H1 (cell line): ENCODE data around the gene RTN4IP1. TPM values are rescaled to one million over a fixed set of nuclear protein-coding genes. Genes with fewer than 3 reads are reported as not detected.

ENCODE experiments used
- CTCF ChIA-PET: fragments of 300-600 bp; sonication (Branson Sonifier 250); formaldehyde crosslinking; loops from one replicate; lab custom pipeline; 2021; ENCODE audit not compliant: partially characterized antibody; lab: Charles Lee
- POLR2A ChIA-PET: fragments of 300-600 bp; sonication (Branson Sonifier 250); formaldehyde crosslinking; loops from one replicate; lab custom pipeline; 2021; ENCODE audit warnings: inconsistent platforms; ENCODE audit not compliant: partially characterized antibody; lab: Charles Lee
- DNase-seq, 2 experiments: peaks; one replicate each; pipeline versions ENCODE4 v3.0.0 to v3.0.0-alpha.2; 2010 to 2022; ENCODE audit warnings: low spot score in 2 of 2, low read depth in 1 of 2, mixed read lengths in 1 of 2
- FAIRE-seq: peaks from 2 replicates; lab custom pipeline; 2011; peaks lifted over from hg19 to GRCh38; lab: Jason Lieb, UNC
- H2AFZ ChIP-seq: 2 replicates; pipeline ENCODE4 v1.8.1; 2012; ENCODE audit warnings: low read length, inconsistent platforms
- H2AK5ac ChIP-seq: 2 replicates; pipeline ENCODE4 v1.6.1; 2013; ENCODE audit warnings: low read depth, low read length
- H2BK120ac ChIP-seq: replicated peaks from 2 replicates; pipeline ENCODE3; 2013; ENCODE audit warnings: low read depth, low read length, inconsistent platforms
- H2BK12ac ChIP-seq: 2 replicates; pipeline ENCODE4 v1.6.1; 2013; ENCODE audit warnings: low read depth, low read length
- H2BK15ac ChIP-seq: 2 replicates; pipeline ENCODE4 v1.6.1; 2013; ENCODE audit warnings: low read length
- H2BK20ac ChIP-seq: 2 replicates; pipeline ENCODE4 v1.6.1; 2013; ENCODE audit warnings: low read length
- H2BK5ac ChIP-seq: 2 replicates; pipeline ENCODE4 v1.6.1; 2013; ENCODE audit warnings: low read depth, low read length
- H3K14ac ChIP-seq: 2 replicates; pipeline ENCODE4 v1.6.1; 2013; ENCODE audit warnings: inconsistent platforms; ENCODE audit not compliant: insufficient read length
- H3K18ac ChIP-seq: 2 replicates; pipeline ENCODE4 v1.6.1; 2013; ENCODE audit warnings: low read length; ENCODE audit errors: extremely low read depth
- H3K23ac ChIP-seq: 2 replicates; pipeline ENCODE4 v1.6.1; 2013; ENCODE audit warnings: inconsistent platforms; ENCODE audit not compliant: insufficient read length
- H3K23me2 ChIP-seq: 2 replicates; pipeline ENCODE4 v1.6.1; 2013; ENCODE audit warnings: low read depth, low read length
- H3K27ac ChIP-seq: 2 replicates; pipeline ENCODE4 v1.6.1; 2011; ENCODE audit warnings: low read depth, low read length, inconsistent platforms
- H3K27me3 ChIP-seq, 4 experiments: replicated peaks in 1 of 4; 1 replicate in 1 of 4; 2 replicates in 3 of 4; pipeline versions ENCODE4 v1.6.1 to v1.8.1; 2011 to 2013; ENCODE audit warnings: low read length in 3 of 4, mild to moderate bottlenecking in 3 of 4, inconsistent platforms in 2 of 4, mixed read lengths in 2 of 4, moderate library complexity in 1 of 4; ENCODE audit not compliant: control insufficient read depth in 3 of 4, insufficient read depth in 3 of 4; ENCODE audit errors: extremely low read depth in 1 of 4
- H3K36me3 ChIP-seq, 4 experiments: 2 replicates each; pipeline versions ENCODE4 v1.6.1 to v1.8.1; 2011 to 2013; ENCODE audit warnings: mild to moderate bottlenecking in 4 of 4, low read length in 3 of 4, moderate library complexity in 2 of 4, control low read depth in 1 of 4, inconsistent platforms in 1 of 4; ENCODE audit not compliant: insufficient read depth in 4 of 4, control insufficient read depth in 2 of 4
- H3K4ac ChIP-seq: replicated peaks from 2 replicates; pipeline ENCODE3; 2013; ENCODE audit warnings: low read length, low read depth, mixed read lengths, inconsistent platforms; ENCODE audit not compliant: insufficient read length
- H3K4me1 ChIP-seq, 4 experiments: replicated peaks in 1 of 4; 1 replicate in 1 of 4; 2 replicates in 3 of 4; pipeline versions ENCODE4 v1.6.1 to v1.8.1; 2011 to 2013; ENCODE audit warnings: low read length in 3 of 4, inconsistent platforms in 2 of 4, mixed read lengths in 1 of 4; ENCODE audit not compliant: insufficient read depth in 4 of 4, control insufficient read depth in 3 of 4
- H3K4me2 ChIP-seq, 2 experiments: 2 replicates each; pipeline versions ENCODE4 v1.6.1 to v1.8.1; 2011 to 2013; ENCODE audit warnings: low read depth in 2 of 2, low read length in 2 of 2, control low read depth in 1 of 2, inconsistent platforms in 1 of 2, mild to moderate bottlenecking in 1 of 2; ENCODE audit not compliant: insufficient read depth in 1 of 2
- H3K4me3 ChIP-seq, 4 experiments: fragments of 200-600, 300-600 bp in 1 of 4; sonication (generic), shearing (Covaris generic), sonication (Bioruptor Twin) in 1 of 4; 2 replicates each; pipeline versions ENCODE4 v1.5.1 to v1.8.1; 2011 to 2016; ENCODE audit warnings: low read length in 4 of 4, low read depth in 3 of 4, control low read depth in 2 of 4, inconsistent platforms in 2 of 4, mild to moderate bottlenecking in 2 of 4, mixed read lengths in 1 of 4, moderate library complexity in 1 of 4; ENCODE audit not compliant: insufficient read depth in 2 of 4; ENCODE audit errors: extremely low read depth in 1 of 4
- H3K56ac ChIP-seq: replicated peaks from 2 replicates; pipeline ENCODE3; 2013; ENCODE audit warnings: low read depth, mild to moderate bottlenecking, mixed read lengths, low read length, inconsistent platforms; ENCODE audit not compliant: insufficient read length
- H3K79me1 ChIP-seq: 2 replicates; pipeline ENCODE4 v1.6.1; 2013; ENCODE audit warnings: low read depth, low read length, control low read depth
- H3K79me2 ChIP-seq, 2 experiments: 2 replicates each; pipeline versions ENCODE4 v1.6.1 to v1.8.1; 2012 to 2013; ENCODE audit warnings: low read length in 2 of 2, mild to moderate bottlenecking in 2 of 2, inconsistent platforms in 1 of 2; ENCODE audit not compliant: insufficient read depth in 2 of 2, control insufficient read depth in 1 of 2
- H3K9ac ChIP-seq, 4 experiments: replicated peaks in 1 of 4; 1 replicate in 1 of 4; 2 replicates in 3 of 4; pipeline versions ENCODE4 v1.6.1 to v1.8.1; 2011 to 2013; ENCODE audit warnings: low read depth in 3 of 4, low read length in 3 of 4, control low read depth in 2 of 4, mild to moderate bottlenecking in 2 of 4, moderate library complexity in 2 of 4, inconsistent platforms in 1 of 4; ENCODE audit errors: extremely low read depth in 1 of 4
- H3K9me3 ChIP-seq, 2 experiments: 2 replicates each; pipeline versions ENCODE4 v1.6.1 to v1.8.1; 2012 to 2013; ENCODE audit warnings: mild to moderate bottlenecking in 2 of 2, moderate library complexity in 2 of 2, control low read depth in 1 of 2, inconsistent platforms in 1 of 2, low read depth in 1 of 2, low read length in 1 of 2, mixed read lengths in 1 of 2; ENCODE audit not compliant: insufficient read depth in 2 of 2
- H4K20me1 ChIP-seq, 2 experiments: replicated peaks in 1 of 2; 2 replicates each; pipeline versions ENCODE3 to v1.8.1; 2011 to 2013; ENCODE audit warnings: inconsistent platforms in 2 of 2, low read length in 2 of 2, mild to moderate bottlenecking in 1 of 2; ENCODE audit not compliant: insufficient read depth in 2 of 2, control insufficient read depth in 1 of 2
- H4K5ac ChIP-seq: 2 replicates; pipeline ENCODE4 v1.6.1; 2013; ENCODE audit warnings: low read length, low read depth, mixed read lengths, inconsistent platforms; ENCODE audit not compliant: insufficient read length
- H4K8ac ChIP-seq: 2 replicates; pipeline ENCODE4 v1.8.0; 2013; ENCODE audit warnings: mild to moderate bottlenecking, moderate library complexity, low read length, inconsistent platforms; ENCODE audit not compliant: insufficient read depth; ENCODE audit errors: extremely low read depth
- H4K91ac ChIP-seq: replicated peaks from 2 replicates; pipeline ENCODE3; 2013; ENCODE audit warnings: low read length, mixed read lengths, inconsistent platforms; ENCODE audit not compliant: insufficient read length
- BCL11A ChIP-seq, 2 experiments: IDR thresholded peaks; one replicate each; pipeline ENCODE4 v1.6.1; 2011; ENCODE audit warnings: low read depth in 2 of 2, low read length in 2 of 2, mild to moderate bottlenecking in 2 of 2
- EGR1 ChIP-seq: IDR thresholded peaks from 2 replicates; pipeline ENCODE4 v1.6.1; 2011; ENCODE audit warnings: low read depth, low read length, borderline replicate concordance
- EP300 ChIP-seq, 2 experiments: IDR thresholded peaks; 1 replicate in 1 of 2; 2 replicates in 1 of 2; pipeline ENCODE4 v1.6.1; 2011 to 2012; ENCODE audit warnings: low read depth in 2 of 2, low read length in 2 of 2, mild to moderate bottlenecking in 2 of 2, borderline replicate concordance in 1 of 2, inconsistent platforms in 1 of 2, moderate library complexity in 1 of 2
- GTF2F1 ChIP-seq: IDR thresholded peaks from 2 replicates; pipeline ENCODE4 v1.6.1; 2012; ENCODE audit warnings: low read depth, low read length, improper control_type of control experiment, borderline replicate concordance
- KDM1A ChIP-seq: fragments of 200-600, 300-600 bp; sonication (generic); IDR thresholded peaks from 2 replicates; pipeline ENCODE4 v1.7.1; 2016; ENCODE audit warnings: mild to moderate bottlenecking, low read length, borderline replicate concordance
- POU5F1 ChIP-seq: IDR thresholded peaks from 2 replicates; pipeline ENCODE4 v1.6.1; 2011; ENCODE audit warnings: low read depth, mild to moderate bottlenecking, low read length, moderate library complexity
- RNF2 ChIP-seq: fragments of 200-900, 300-1000 bp; sonication (generic); IDR thresholded peaks from 2 replicates; pipeline ENCODE4 v1.7.1; 2016; ENCODE audit warnings: borderline replicate concordance, low read depth, mild to moderate bottlenecking, antibody characterized with exemption, low read length; ENCODE audit not compliant: poor library complexity, severe bottlenecking; ENCODE audit errors: missing control alignments
- SAP30 ChIP-seq: fragments of 300-600 bp; sonication (generic); IDR thresholded peaks from 2 replicates; pipeline ENCODE4 v1.7.1; 2012; ENCODE audit warnings: low read length, moderate library complexity, mild to moderate bottlenecking, inconsistent platforms; ENCODE audit not compliant: insufficient read depth, insufficient replicate concordance
- SIN3A ChIP-seq, 2 experiments: IDR thresholded peaks in 1 of 2; conservative IDR thresholded peaks in 1 of 2; 2 replicates each; pipeline ENCODE4 v1.6.1; 2011 to 2012; ENCODE audit warnings: low read length in 2 of 2, improper control_type of control experiment in 1 of 2, low read depth in 1 of 2, mild to moderate bottlenecking in 1 of 2
- SP1 ChIP-seq: IDR thresholded peaks from 2 replicates; pipeline ENCODE4 v1.6.1; 2011; ENCODE audit warnings: low read depth, low read length
- ZNF274 ChIP-seq: IDR thresholded peaks from 2 replicates; pipeline ENCODE4 v1.7.0; 2012; ENCODE audit warnings: low read length, borderline replicate concordance; ENCODE audit errors: extremely low read depth
- WGBS, 2 experiments: shearing (Covaris generic) in 1 of 2; methylation state at CpG; one replicate each; pipeline versions ENCODE4 v1.1.6 to v1.1.7; 2013 to 2015; ENCODE audit warnings: low lambda C conversion rate in 2 of 2, mixed read lengths in 2 of 2, inconsistent platforms in 1 of 2, low coverage in 1 of 2, missing lambda C conversion rate in 1 of 2; ENCODE audit not compliant: insufficient replicate concordance in 2 of 2, insufficient coverage in 1 of 2, insufficient read length in 1 of 2; ENCODE audit errors: extremely low coverage in 1 of 2, missing lambda C conversion rate in 1 of 2; 5-methylcytosine and 5-hydroxymethylcytosine counted together
- polyA plus RNA-seq, 7 experiments: library from polyadenylated mRNA; depleted of rRNA in 3 of 7; stranded (reverse) in 5 of 7; unstranded in 2 of 7; fragments of >200 nt in 5 of 7; fragments of 200-250 nt in 2 of 7; gene quantifications; 1 replicate in 5 of 7; 2 replicates in 1 of 7; 4 replicates in 1 of 7; pipeline versions ENCODE4 v1.2.1 to v1.2.3, GENCODE V29; 2011 to 2013; ENCODE audit warnings: missing spikeins in 2 of 7, mixed read lengths in 2 of 7
- total RNA-seq: library from RNA; stranded (reverse); fragmentation: NEBNext Ultra II Directional; extraction: Animal tissue kit (Norgen Biotek cat#: 25700); gene quantifications from 2 replicates; pipeline ENCODE4 v1.2.1, GENCODE V29; 2021

The RTN4IP1 gene
- total and polyA plus RNA-seq, 2 of the 8 experiments (the other 6 are each of a cell fraction or from before 2014, with no cell fraction given), result 14.6 to 19.5 TPM

DNA sequence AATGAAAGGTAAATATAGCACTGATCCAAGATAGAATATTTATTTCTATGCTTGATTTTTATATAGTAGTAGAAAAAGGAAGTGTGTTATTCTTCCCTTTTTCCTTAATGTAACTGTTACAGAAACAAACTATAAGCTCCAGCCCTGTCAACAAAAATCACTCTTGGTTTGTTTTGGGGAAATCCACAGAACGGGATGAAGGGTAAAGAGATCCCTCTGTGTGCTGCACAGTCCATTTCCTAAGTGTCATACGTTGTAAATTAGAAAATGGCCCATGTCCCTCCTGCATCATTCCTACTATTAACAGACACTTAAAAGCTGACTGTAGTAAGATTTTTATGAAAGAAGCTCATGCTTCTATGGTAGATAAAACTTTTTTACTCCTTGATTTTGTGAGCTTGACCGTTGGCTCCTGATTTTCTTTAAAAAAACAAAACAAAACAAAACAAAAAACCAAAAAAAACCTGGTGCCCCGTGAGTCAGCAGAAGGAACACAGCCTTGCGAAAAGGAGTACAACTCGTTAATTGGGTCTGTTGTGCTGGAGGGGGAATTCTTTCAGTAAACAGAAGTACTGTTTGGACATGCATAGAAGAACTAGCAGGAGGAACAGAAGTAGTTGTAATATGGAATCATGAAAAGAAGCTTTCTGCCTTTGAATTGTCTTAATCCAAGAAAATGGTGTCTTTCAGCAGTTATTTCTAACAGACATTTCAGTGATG, 67.5 kb downstream of the RTN4IP1 start:
- Histone ChIP-seq H3K4me2 (no peak overlapping the region), H3K27ac (no peak overlapping the region), H2BK120ac (no peak overlapping the region), H2AK5ac (no peak overlapping the region), H3K36me3 (no peaks in the 10 kb centered on the region; a peak in 1 of 8 replicates), H4K8ac (no peak overlapping the region), H3K79me2 (no peaks in the 10 kb centered on the region), H3K4me3 (no peak overlapping the region), H3K4ac (no peak overlapping the region), H3K4me1 (peaks cover 0 to 10% (median 5%) of the 10 kb centered on the region in 4 experiments; a peak in 3 of 7 replicates), H3K56ac (no peak overlapping the region), H4K91ac (no peak overlapping the region), H3K9me3 (no peaks in the 10 kb centered on the region), H2BK20ac (no peak overlapping the region), H2BK15ac (no peak overlapping the region), H4K20me1 (no peaks in the 10 kb centered on the region), H3K18ac (no peak overlapping the region), H2BK5ac (no peak overlapping the region), H3K79me1 (no peaks in the 10 kb centered on the region), H3K27me3 (no peaks in the 10 kb centered on the region), H2BK12ac (no peak overlapping the region), H3K9ac (no peak overlapping the region), H3K23me2 (no peaks in the 10 kb centered on the region; the same call in 1 of the 2 replicates), H2AFZ (no peak overlapping the region), H3K23ac (no peak overlapping the region), H4K5ac (no peak overlapping the region), H3K14ac (no peak overlapping the region)
- POLR2A ChIA-PET, result interaction anchor here (1.0 kb wide), 1 partner anchor 9 kb away, joined by 6 read pairs; no protein-coding TSS in a partner anchor
- FAIRE-seq, result no peak
- WGBS, 2 experiments, result 89% methylated on average over 6 of the region's 6 CpGs; no CpG with 5 or more reads in 1 of the 2 experiments
- CTCF ChIA-PET, result interaction anchor here (0.6 to 4.9 kb wide), 9 partner anchors 8 to 852 kb away, joined by 3 to 29 read pairs (median 5); no protein-coding TSS in a partner anchor
- DNase-seq, result no peak
- TF ChIP-seq BCL11A (IDR thresholded peaks at IDR 0.05; ENCODE audit: low read depth in 2 of 2, low read length in 2 of 2) (no peak), SP1 (no peak), ZNF274 (no peak), SAP30 (no peak), SIN3A (conservative IDR thresholded peaks at IDR 0.05 in 1 of 2, IDR thresholded peaks at IDR 0.05 in 1 of 2; ENCODE audit: low read depth in 1 of 2, low read length in 2 of 2) (no peak), EGR1 (no peak), KDM1A (no peak), EP300 (IDR thresholded peaks at IDR 0.05; ENCODE audit: borderline replicate concordance in 1 of 2, low read depth in 2 of 2, low read length in 2 of 2) (no peak), GTF2F1 (no peak), RNF2 (no peak), POU5F1 (no peak)
